Measurements from ENCODE around the gene NUB1. TPM values are rescaled to one million over a fixed set of nuclear protein-coding genes. Genes with fewer than 3 reads are reported as not detected.
A peak's percentile ranks its signal among the peaks of the same experiment; 100 is the strongest.

NUB1 gene
- total RNA-seq, 6 donors from 2014 or later: 37.0 to 80.0 (median 50.0) TPM

DNA sequence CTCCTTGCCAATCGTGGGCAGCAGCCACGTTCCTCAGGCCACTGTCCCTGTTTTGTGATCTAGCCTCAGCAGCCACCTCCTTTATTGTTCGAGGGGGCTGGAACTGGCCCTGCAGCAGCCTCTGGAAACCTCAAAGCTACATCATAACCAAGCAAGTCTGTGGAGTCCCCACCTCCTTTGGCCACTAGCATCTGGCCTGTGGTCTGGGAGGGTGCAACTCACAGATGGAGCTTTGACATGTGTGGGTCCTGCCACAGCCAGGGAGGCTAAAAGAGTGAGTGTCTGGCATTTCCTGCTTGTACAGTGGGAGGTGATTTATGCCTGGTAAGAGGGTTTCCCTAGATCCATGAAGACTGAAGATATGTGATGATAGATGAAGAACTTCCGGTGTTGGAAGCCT lies 32.3 kb upstream of the NUB1 start:
- Histone ChIP-seq H3K27ac (no peak overlapping the region), H3K9me3 (peaks cover 0 to 6% (median 3%) of the 10 kb centered on the region in 4 donors), H3K4me1 (peaks cover 0 to 9% (median 4%) of the 10 kb centered on the region in 4 donors), H3K27me3 (peaks cover 0 to 1% (median 0%) of the 10 kb centered on the region in 4 donors), H3K4me3 (no peak overlapping the region), H3K36me3 (no peaks in the 10 kb centered on the region)
- DNase-seq (no peak), ATAC-seq (ENCODE audit: low FRiP score in 2 of 2) (no peak)
- TF ChIP-seq, protein P1, sequence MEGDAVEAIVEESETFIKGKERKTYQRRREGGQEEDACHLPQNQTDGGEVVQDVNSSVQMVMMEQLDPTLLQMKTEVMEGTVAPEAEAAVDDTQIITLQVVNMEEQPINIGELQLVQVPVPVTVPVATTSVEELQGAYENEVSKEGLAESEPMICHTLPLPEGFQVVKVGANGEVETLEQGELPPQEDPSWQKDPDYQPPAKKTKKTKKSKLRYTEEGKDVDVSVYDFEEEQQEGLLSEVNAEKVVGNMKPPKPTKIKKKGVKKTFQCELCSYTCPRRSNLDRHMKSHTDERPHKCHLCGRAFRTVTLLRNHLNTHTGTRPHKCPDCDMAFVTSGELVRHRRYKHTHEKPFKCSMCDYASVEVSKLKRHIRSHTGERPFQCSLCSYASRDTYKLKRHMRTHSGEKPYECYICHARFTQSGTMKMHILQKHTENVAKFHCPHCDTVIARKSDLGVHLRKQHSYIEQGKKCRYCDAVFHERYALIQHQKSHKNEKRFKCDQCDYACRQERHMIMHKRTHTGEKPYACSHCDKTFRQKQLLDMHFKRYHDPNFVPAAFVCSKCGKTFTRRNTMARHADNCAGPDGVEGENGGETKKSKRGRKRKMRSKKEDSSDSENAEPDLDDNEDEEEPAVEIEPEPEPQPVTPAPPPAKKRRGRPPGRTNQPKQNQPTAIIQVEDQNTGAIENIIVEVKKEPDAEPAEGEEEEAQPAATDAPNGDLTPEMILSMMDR (IDR thresholded peaks at IDR 0.05): no peak
- peak; percentile 39 to 48 for TF ChIP-seq POLR2AphosphoS5 (IDR thresholded peaks at IDR 0.05)
- WGBS, 2 donors: 0 to 30% methylated on average over 1 to 4 of the region's 4 CpGs

DNA sequence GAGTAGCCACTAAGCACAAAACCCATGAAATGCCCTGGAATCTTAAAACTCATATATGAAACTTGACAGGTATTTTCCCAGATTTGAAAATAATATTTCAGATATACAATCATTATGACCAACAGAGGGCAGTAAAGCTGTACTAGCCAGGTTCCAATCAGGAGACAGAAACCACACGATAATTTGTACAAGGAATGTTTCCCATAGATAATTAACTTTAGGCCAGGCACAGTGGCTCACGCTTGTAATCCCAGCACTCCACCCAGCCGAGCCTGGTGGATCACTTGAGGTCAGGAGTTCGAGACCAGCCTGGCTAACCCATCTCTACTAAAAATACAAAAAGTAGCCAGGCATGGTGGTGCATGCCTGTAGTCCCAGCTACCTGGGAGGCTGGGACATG lies 31.0 kb upstream of the NUB1 start:
- TF ChIP-seq POLR2A (IDR thresholded peaks at IDR 0.05): no peak
- no peak for TF ChIP-seq POLR2AphosphoS5 (IDR thresholded peaks at IDR 0.05)
- TF ChIP-seq EP300 (IDR thresholded peaks at IDR 0.05): no peak
- TF ChIP-seq, protein P1 (IDR thresholded peaks at IDR 0.05): peak in 2 of 6 experiments; percentile 13 to 19
- no peak overlapping the region for H3K27ac ChIP-seq
- 55 to 62% methylated on average over 4 of the region's 4 CpGs for WGBS, 2 donors
- no peak overlapping the region for H3K4me3 ChIP-seq
- peaks cover 0 to 6% (median 3%) of the 10 kb centered on the region in 4 donors for H3K9me3 ChIP-seq
- DNase-seq (no peak), ATAC-seq (ENCODE audit: low FRiP score in 2 of 2) (no peak)
- H3K27me3 ChIP-seq: no peaks in the 10 kb centered on the region
- H3K36me3 ChIP-seq: no peaks in the 10 kb centered on the region
- H3K4me1 ChIP-seq: peaks cover 2 to 8% (median 6%) of the 10 kb centered on the region in 4 donors

DNA sequence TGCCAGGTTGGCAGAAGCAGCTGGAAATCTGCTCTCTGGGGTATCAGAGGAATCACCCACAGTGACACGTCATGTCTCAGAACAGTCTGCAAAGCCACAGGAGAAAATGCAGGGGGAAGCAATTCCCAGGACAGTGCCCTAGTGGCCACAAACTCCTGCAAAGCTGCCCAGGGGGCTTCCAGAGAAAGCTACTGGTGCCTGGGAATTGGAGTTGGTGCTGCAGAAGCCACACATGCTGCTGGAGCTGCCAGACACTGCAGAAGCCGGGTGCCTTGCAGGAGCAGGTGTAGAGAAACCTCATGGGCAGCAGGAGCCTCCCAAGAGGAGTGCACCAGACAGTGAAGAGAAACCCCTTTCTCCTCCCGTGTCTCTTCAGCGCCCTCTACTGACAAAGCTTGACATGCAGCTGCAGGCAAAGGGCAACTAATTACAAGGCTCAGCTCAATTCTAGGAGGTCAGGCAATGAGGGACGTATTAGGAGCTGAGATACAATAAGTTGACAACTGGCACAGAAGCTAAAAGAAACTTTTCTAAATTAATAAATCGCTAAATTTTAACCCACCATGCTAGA lies 30.2 kb upstream of the NUB1 start:
- 60 to 67% methylated on average over 6 of the region's 6 CpGs for WGBS, 2 donors
- no peak for TF ChIP-seq POLR2AphosphoS5 (IDR thresholded peaks at IDR 0.05)
- no peak for TF ChIP-seq EP300 (IDR thresholded peaks at IDR 0.05)
- TF ChIP-seq, protein P1 (IDR thresholded peaks at IDR 0.05): no peak

DNA sequence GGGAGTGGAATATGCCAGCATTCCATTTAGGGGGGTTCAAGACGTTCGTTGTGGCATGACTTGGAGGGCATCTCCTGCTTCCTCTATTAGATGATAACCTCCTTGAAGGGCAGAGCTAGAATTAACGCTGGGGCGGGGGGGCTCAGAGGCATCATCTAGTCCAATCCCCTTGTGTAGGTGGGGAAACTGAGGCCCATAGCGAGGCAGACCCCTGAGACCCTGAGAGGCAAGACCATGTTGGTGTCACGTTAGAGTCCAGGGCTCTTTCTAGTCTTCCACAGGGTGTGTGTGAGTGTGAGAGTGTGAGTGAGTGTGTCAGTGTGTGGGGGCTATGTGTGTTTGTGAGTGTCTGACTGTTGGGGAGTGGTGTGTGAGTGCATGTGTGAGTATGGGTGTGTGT lies 29.3 kb upstream of the NUB1 start:
- H3K27me3 ChIP-seq: no peaks in the 10 kb centered on the region
- ATAC-seq (ENCODE audit: low FRiP score in 2 of 2): no peak
- TF ChIP-seq POLR2AphosphoS5 (IDR thresholded peaks at IDR 0.05) (no peak), POLR2A (IDR thresholded peaks at IDR 0.05) (no peak), EP300 (IDR thresholded peaks at IDR 0.05) (no peak)
- TF ChIP-seq, protein P1 (IDR thresholded peaks at IDR 0.05): no peak

More for the DNA sequence above, 30.2 kb upstream of the NUB1 start:
- no peak for ATAC-seq (ENCODE audit: low FRiP score in 2 of 2)
- Histone ChIP-seq H3K4me1 (peaks cover 0 to 8% (median 6%) of the 10 kb centered on the region in 4 donors), H3K27ac (no peak overlapping the region), H3K36me3 (no peaks in the 10 kb centered on the region), H3K27me3 (no peaks in the 10 kb centered on the region), H3K4me3 (no peak overlapping the region), H3K9me3 (peaks cover 0 to 6% (median 3%) of the 10 kb centered on the region in 4 donors)
- DNase-seq: no peak

More for the DNA sequence above, 29.3 kb upstream of the NUB1 start:
- Histone ChIP-seq H3K4me3 (no peak overlapping the region), H3K36me3 (no peaks in the 10 kb centered on the region), H3K27ac (no peak overlapping the region), H3K4me1 (peaks cover 0 to 8% (median 6%) of the 10 kb centered on the region in 4 donors), H3K9me3 (peaks cover 0 to 6% (median 3%) of the 10 kb centered on the region in 4 donors)
- WGBS, 2 donors: 87 to 93% methylated on average over 6 of the region's 6 CpGs
- DNase-seq: no peak
